IPS DF 4.7 (cell line): ENCODE data around the gene ACOT7.
"Not testable (repeated sequence)": the region's sequence is repeated elsewhere in the genome, so short reads cannot be mapped to it uniquely, and the experiment has no call there.

Experiments
- DNase-seq: peaks from one replicate; pipeline ENCODE4 v3.0.0-alpha.2; 2013; ENCODE audit warnings: low spot score; ENCODE audit errors: extremely low read depth

The ACOT7 gene

GRCh38 chr1:6396998-6397397 is 3.4 kb upstream of the ACOT7 start:
- no peak for DNase-seq

DNA sequence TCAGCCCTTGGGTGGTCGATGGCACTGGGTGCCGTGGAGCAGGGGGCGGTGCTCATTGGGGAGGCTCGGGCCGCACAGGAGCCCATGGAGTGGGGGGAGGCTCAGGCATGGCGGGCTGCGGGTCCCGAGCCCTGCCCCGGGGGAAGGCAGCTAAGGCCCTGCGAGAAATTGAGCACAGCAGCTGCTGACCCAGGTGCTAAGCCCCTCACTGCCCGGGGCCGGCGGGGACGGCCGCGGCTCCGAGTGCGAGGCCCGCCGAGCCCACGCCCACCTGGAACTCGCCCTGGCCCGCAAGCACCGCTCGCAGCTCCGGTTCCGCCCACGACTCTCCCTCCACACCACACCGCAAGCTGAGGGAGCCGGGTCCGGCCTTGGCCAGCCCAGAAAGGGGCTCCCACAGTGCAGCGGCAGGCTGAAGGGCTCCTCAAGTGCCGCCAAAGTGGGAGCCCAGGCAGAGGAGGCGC is 2.2 kb upstream of the ACOT7 start:
- DNase-seq, result not testable (repeated sequence)

GRCh38 chr1:6395130-6395529 is 1.6 kb upstream of the ACOT7 start:
- not testable (repeated sequence) for DNase-seq

DNA sequence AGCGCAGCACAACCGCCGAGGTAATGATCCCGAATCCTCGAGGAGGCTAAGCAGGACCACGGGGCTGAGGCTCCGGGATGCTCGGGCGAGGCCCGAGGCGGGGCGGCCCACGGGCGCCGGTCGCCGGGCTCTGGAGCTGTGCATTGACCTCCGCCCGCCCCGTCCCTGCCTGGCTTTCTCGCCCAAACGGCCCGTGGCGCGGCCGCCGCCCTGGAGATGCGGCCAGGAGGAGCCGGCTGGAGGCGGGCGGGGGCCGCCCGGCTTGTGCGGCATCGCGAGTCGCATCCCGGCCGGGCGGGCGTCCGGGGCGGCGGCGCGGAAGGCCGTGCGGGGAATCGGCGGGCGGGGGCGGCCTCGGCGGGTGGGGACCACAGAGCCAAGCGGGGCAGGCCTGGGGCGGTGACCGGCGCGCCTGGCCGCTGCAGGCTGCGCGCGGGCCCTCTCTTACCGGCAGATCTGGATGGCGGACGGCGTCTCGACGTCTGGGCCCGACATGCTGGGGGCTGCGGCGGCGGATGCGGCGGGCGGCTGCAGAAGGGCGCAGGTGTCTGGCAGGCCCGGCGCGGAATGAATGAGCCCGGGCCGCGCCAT is 663 bp downstream of the ACOT7 start:
- no peak for DNase-seq

DNA sequence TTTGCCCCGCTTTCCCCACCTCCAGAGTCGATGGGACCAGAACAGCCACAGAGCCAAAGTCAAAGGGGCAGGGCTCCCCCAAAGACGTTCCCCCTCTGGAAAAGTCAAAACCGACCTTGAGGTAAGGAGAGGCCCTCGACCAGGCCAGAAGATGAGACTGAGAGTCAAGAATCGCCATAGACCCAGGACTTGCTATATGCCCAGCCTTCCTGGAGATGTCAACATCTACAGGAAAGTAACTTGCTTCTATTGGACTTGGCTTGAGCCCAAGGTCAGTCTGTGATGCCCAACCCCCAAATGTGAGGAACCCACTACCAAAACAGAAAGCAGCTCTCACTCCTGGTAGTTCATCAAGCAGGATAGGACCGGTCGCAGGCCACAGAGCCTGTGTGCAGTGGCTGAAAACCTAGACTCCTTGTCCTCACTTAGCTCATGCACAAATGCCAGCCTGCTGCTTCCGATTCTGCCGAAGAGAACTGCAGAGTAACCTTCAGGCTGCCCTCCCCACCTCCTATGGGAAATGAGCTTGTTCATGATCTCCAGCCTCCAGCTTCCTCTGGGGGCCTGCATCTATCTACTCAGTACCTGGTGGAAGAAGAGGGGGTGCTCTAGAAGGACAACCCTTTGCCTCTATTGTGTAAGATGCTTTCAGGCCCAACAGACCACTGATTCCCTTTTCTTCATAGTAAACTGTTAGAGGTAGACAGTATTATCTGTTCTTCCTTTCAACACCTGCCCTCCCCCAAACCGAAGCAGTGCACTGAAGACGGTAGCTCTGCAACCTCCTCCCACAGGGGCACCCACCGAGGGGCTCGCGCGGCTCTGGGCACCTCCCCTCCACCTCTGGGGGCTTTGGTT is 1.4 kb downstream of the ACOT7 start:
- DNase-seq, result no peak

- DNase-seq, result no peak
Measured at GRCh38 chr1:6389971-6390370, 3.6 kb downstream of the ACOT7 start.

- DNase-seq, result no peak
Measured at GRCh38 chr1:6386371-6386949, 7.1 kb downstream of the ACOT7 start.

- DNase-seq, result peak; percentile 85
Measured at GRCh38 chr1:6385488-6386191, 7.9 kb downstream of the ACOT7 start.

GRCh38 chr1:6384962-6385361 is 8.6 kb downstream of the ACOT7 start:
- no peak for DNase-seq

- DNase-seq, result no peak
Measured at GRCh38 chr1:6384135-6384534, 9.4 kb downstream of the ACOT7 start.

DNA sequence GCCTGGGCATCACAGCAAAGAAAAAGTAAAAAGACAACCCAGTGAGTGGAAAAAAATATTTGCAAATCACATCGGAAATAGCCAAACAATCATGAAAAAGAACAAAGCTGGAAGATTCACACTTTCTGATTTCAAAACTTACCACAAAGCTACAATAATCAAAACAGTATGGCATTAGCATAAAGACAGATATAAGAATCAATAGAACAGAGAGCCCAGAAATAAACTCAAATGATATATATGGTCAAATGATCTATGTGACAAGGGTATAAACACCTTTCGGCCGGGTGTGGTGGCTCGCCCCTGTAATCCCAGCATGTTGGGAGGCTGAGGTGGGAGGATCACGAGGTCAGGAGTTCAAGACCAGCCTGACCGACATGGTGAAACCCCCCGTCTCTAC is 13.5 kb downstream of the ACOT7 start:
- DNase-seq, result no peak

DNA sequence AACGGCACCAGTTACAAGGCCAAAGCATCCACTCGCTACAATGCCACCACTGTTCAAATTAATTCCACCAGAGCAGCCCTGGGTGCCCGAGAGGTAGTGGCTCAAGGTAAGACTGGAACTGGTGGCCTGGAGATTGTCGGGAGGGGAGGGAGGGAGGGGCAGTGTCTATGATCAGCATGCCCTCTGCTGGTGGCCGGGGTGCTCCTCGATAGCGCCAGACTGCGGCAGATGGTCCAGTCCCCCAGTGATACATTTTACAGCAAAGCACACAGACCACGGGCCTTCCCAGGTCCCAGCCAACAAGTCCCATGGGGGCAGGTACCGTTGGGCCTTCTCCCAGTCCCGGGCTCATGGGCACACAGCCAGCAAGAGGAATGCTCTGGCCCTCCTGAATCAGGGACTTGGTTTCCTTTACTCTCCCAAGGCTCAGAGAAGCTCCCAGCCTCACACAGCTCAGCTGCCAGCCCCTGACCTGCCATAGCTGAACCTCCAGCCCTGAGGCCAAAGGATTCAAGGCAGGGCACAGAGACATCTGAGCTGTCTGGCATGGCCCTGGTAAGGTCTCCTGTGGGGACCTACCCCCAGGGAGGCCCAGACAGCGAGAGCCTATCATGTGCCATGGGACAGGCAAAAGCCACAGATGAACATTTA is 15.3 kb downstream of the ACOT7 start:
- DNase-seq, result no peak

GRCh38 chr1:6373961-6374720 is 19.4 kb downstream of the ACOT7 start:
- no peak for DNase-seq

GRCh38 chr1:6372236-6372635 is 21.3 kb downstream of the ACOT7 start:
- DNase-seq, result not testable (repeated sequence)

- no peak for DNase-seq
Measured at GRCh38 chr1:6370006-6370405, 23.6 kb downstream of the ACOT7 start.

- no peak for DNase-seq
Measured at GRCh38 chr1:6367381-6368012, 26.1 kb downstream of the ACOT7 start.

GRCh38 chr1:6365047-6365446 is 28.5 kb downstream of the ACOT7 start:
- no peak for DNase-seq

DNA sequence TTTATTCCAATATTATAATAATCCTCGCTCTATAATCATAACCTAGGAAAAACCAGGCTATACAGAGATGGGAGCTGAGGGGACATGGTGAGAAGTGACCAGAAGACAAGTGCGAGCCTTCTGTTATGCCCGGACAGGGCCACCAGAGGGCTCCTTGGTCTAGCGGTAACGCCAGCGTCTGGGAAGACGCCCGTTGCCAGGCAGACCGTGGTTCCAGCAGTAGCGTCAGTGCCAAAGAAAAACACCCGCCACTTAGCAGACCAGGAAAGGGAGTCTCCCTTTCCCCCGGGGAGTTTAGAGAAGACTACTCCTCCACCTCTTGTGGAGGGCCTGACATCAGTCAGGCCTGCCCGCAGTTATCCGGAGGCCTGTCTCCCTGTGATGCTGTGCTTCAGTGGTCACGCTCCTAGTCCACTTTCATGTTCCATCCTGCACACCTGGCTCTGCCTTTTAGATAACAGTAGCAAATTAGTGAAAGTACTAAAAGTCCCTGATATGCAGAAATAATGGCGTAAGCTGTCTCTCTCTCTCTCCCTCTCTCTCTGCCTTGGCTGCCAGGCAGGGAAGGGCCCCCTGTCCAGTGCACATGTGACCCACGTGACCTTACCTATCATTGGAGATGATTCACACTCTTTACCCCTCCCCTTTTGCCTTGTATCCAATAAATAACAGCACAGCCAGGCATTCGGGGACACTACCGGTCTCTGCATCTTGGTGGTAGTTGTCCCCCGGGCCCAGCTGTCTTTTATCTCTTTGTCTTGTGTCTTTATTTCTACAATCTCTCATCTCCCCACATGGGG is 30.3 kb downstream of the ACOT7 start:
- DNase-seq, result not testable (repeated sequence)

GRCh38 chr1:6361124-6361775 is 32.3 kb downstream of the ACOT7 start:
- DNase-seq, result no peak
